8988T (cell line): ENCODE measurements around the gene ATG7.
"Not testable (repeated sequence)": the region's sequence is repeated elsewhere in the genome, so short reads cannot be mapped to it uniquely, and the experiment has no call there.

Experiments
- DNase-seq: peaks from one replicate; pipeline ENCODE4 v3.0.0; 2011

The ATG7 gene

GRCh38 chr3:11595024-11595423 is 322.8 kb downstream of the ATG7 start:
- not testable (repeated sequence) for DNase-seq

GRCh38 chr3:11596387-11596786 is 324.2 kb downstream of the ATG7 start:
- no peak for DNase-seq

GRCh38 chr3:11600501-11601282 is 328.5 kb downstream of the ATG7 start:
- DNase-seq = peak; percentile 51

- no peak for DNase-seq
Observed at GRCh38 chr3:11601446-11602238, 329.4 kb downstream of the ATG7 start.

- DNase-seq = no peak
Observed at GRCh38 chr3:11602239-11602840, 330.1 kb downstream of the ATG7 start.

- DNase-seq = no peak
Observed at GRCh38 chr3:11602886-11603527, 330.8 kb downstream of the ATG7 start.

GRCh38 chr3:11603628-11604027 is 331.4 kb downstream of the ATG7 start:
- no peak for DNase-seq

GRCh38 chr3:11604139-11604892 is 332.1 kb downstream of the ATG7 start:
- DNase-seq = no peak

GRCh38 chr3:11605398-11605797 is 333.2 kb downstream of the ATG7 start:
- no peak for DNase-seq

GRCh38 chr3:11606090-11606784 is 334.0 kb downstream of the ATG7 start:
- DNase-seq = no peak

- DNase-seq = no peak
Observed at GRCh38 chr3:11606865-11607440, 334.8 kb downstream of the ATG7 start.
